ENCODE data around the gene KSR1.
"Not testable (repeated sequence)": the region's sequence is repeated elsewhere in the genome, so short reads cannot be mapped to it uniquely, and the experiment has no call there.

KSR1 gene

DNA sequence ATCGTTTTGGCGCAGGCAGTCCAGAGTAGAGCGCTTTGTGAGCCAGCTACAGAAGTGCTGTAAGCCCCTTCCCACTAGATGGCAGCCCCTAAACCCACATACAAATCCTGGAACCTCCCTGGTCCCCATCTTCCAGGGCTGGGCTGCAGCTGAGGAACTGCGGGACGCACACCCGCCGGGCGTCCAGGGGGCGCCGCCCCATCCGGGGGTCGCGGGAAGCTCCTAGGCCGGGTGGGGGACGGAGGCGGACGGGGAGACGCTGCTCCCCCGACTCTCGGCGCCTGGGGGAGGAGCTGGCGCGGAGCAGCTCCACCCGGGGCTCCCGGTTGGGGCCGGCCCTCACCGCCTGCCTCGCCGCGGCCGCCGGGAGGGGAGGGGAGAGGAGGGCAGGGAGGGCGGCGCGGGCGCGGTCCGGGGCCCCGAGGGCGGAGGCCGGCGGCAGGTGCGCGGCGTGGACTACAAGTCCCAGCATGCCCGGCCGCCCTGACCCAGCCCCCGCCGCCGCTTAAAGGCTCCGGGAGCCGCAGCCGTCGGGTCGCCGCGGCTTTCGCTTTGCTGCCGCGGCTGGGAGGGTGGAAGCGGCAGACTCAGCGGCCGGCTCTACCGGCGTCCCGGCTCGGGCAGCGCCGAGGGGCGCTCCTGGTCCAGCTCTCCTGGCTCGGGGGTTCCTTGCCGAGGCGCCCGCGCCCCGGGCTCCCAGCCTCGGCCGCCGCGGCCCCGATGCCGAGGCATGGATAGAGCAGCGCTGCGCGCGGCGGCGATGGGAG lies at the start of gene KSR1:
TSS of gene KSR1 (plus strand) at position 535 of the 767 bp plus-strand sequence. CDS start at position 731, 196 bp downstream.
- in situ Hi-C loops (cut with HindIII; ENCODE audit: low pct_ligation_motif_present, low pct_unique_long_range_greater_than_20kb, low sequenced_read_pairs): no loop called here
- DNase-seq: peak; percentile 74

- peak; percentile 38 for DNase-seq
- in situ Hi-C loops (cut with HindIII; ENCODE audit: low pct_ligation_motif_present, low pct_unique_long_range_greater_than_20kb, low sequenced_read_pairs): no loop called here
Observed at GRCh38 chr17:27407916-27408864, 48.1 kb upstream of the KSR1 start.

GRCh38 chr17:27408891-27409290 lies 47.4 kb upstream of the KSR1 start:
- in situ Hi-C loops (cut with HindIII; ENCODE audit: low pct_ligation_motif_present, low pct_unique_long_range_greater_than_20kb, low sequenced_read_pairs): no loop called here

GRCh38 chr17:27412158-27412557 lies 44.1 kb upstream of the KSR1 start:
- DNase-seq; in situ Hi-C loops (cut with HindIII; ENCODE audit: low pct_ligation_motif_present, low pct_unique_long_range_greater_than_20kb, low sequenced_read_pairs): not testable (repeated sequence)

More at GRCh38 chr17:27408891-27409290, 47.4 kb upstream of the KSR1 start:
- DNase-seq: no peak

- no peak for DNase-seq
- in situ Hi-C loops (cut with HindIII; ENCODE audit: low pct_ligation_motif_present, low pct_unique_long_range_greater_than_20kb, low sequenced_read_pairs): no loop called here
Observed at GRCh38 chr17:27413315-27413714, 42.9 kb upstream of the KSR1 start.

- no peak for DNase-seq
- in situ Hi-C loops (cut with HindIII; ENCODE audit: low pct_ligation_motif_present, low pct_unique_long_range_greater_than_20kb, low sequenced_read_pairs): no loop called here
Observed at GRCh38 chr17:27413792-27414191, 42.5 kb upstream of the KSR1 start.

- in situ Hi-C loops (cut with HindIII; ENCODE audit: low pct_ligation_motif_present, low pct_unique_long_range_greater_than_20kb, low sequenced_read_pairs): no loop called here
- no peak for DNase-seq
Observed at GRCh38 chr17:27414271-27414670, 42.0 kb upstream of the KSR1 start.

- DNase-seq: no peak
- in situ Hi-C loops (cut with HindIII; ENCODE audit: low pct_ligation_motif_present, low pct_unique_long_range_greater_than_20kb, low sequenced_read_pairs): no loop called here
Observed at GRCh38 chr17:27414694-27415093, 41.6 kb upstream of the KSR1 start.

- in situ Hi-C loops (cut with HindIII; ENCODE audit: low pct_ligation_motif_present, low pct_unique_long_range_greater_than_20kb, low sequenced_read_pairs): no loop called here
- no peak for DNase-seq
Observed at GRCh38 chr17:27415120-27415795, 41.0 kb upstream of the KSR1 start.

DNA sequence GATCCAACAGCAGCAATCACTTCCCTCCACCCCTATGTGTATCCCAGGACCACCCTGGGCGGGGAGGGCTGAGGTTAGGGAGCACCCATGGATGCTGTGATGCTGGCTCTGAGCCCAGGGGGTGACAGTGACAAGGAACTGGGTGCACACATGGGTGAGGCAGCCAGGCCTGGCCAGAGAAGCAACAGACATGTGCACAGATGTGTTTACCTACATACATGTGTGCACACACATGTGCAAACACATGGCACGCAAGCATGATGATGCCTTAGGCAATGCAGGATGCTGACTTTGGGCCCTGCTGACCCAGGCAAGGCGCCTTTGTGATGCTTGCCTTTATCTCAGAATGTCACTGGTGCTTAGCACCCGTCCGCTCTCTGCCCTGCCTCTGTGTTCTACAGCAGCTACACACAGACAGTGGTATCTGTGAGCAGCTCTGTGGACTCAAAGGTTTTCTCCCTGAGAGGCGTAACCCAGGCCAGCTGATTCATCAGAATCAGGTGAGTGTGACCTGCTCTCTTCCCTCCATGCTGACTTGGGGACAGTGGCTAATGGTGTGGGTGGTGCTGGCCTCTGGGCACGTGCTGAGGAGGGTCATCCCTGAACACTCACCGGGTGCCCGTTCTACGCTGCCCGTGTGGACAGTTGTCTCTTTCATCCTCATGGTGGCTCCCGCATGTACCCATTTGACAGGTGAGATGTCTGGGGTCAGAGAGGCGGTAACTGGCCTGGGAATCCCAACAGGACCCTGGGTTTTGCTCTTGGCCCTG lies 38.5 kb upstream of the KSR1 start:
- no peak for DNase-seq
- in situ Hi-C loops (cut with HindIII; ENCODE audit: low pct_ligation_motif_present, low pct_unique_long_range_greater_than_20kb, low sequenced_read_pairs): no loop called here

DNA sequence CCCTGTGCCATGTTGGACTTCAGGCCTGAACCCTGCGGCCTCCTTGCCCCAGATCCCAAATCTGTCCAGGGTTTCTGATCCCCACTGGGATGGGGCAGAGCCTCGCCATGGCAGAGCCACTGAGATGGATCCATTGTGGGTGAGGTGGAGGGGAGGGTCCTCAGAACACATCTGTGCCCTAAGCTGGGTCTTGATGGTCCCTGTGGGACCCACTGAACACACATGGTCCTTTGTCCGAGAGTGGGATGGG lies 38.0 kb upstream of the KSR1 start:
- in situ Hi-C loops (cut with HindIII; ENCODE audit: low pct_ligation_motif_present, low pct_unique_long_range_greater_than_20kb, low sequenced_read_pairs): no loop called here
- DNase-seq: no peak

GRCh38 chr17:27419156-27419555 lies 37.1 kb upstream of the KSR1 start:
- DNase-seq: no peak
- in situ Hi-C loops (cut with HindIII; ENCODE audit: low pct_ligation_motif_present, low pct_unique_long_range_greater_than_20kb, low sequenced_read_pairs): no loop called here

DNA sequence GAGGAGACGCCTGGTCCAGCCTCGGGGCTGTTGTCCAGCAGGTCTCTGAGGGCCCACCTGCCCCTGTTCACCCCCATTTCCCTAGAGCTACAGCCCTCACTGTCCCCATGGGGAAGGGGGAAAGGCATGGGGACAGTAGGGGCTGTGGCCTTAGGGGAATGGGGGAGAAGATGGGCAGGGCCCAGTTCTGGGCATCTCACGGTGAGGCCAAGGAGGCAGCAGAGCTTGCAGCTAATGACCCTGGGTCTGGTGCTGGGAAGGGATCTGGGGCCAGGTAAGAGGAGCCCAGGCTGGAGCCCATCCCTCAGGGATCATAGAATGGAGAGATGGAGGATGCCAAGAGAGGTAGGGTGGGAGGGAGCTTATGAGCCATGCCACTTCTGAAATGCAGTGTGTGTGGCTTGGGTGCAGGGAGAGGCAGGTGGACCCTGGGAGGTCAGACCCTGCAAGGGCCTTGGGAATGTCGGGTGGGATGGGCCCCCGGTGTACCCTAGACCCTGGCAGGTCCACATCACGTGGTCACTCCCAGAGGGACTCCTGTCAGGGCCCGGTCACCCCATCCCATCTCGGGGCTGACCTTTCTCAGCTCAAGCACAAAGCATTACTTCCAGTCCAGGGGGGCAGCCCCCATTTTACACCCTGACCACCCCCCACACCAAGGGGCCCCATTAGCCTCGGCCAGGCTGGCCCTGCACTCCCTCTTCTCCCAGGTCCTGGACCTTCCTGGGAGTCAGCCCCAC lies 35.9 kb upstream of the KSR1 start:
- in situ Hi-C loops (cut with HindIII; ENCODE audit: low pct_ligation_motif_present, low pct_unique_long_range_greater_than_20kb, low sequenced_read_pairs): no loop called here
- DNase-seq: no peak

- DNase-seq: no peak
- in situ Hi-C loops (cut with HindIII; ENCODE audit: low pct_ligation_motif_present, low pct_unique_long_range_greater_than_20kb, low sequenced_read_pairs): no loop called here
Observed at GRCh38 chr17:27421111-27421510, 35.1 kb upstream of the KSR1 start.

DNA sequence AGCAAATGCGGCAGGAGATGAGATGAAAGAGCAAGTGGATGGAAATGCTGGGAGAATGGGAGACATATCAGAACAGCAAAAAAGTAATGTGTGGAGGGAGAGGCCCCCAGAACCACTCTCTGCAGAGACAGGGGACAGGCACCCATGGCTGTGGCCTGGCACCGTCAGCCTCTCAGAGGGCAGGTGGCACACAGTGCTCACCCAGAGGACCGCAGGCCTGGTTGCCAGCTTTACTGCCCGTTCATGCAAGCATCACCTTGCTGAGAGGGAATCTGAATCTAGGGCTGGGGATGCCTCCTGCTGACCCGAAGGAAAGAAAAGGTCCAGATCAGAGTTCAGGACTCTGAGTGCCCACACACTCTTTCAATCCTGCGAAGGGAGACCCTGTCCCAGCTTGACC lies 34.6 kb upstream of the KSR1 start:
- DNase-seq; in situ Hi-C loops (cut with HindIII; ENCODE audit: low pct_ligation_motif_present, low pct_unique_long_range_greater_than_20kb, low sequenced_read_pairs): not testable (repeated sequence)

DNA sequence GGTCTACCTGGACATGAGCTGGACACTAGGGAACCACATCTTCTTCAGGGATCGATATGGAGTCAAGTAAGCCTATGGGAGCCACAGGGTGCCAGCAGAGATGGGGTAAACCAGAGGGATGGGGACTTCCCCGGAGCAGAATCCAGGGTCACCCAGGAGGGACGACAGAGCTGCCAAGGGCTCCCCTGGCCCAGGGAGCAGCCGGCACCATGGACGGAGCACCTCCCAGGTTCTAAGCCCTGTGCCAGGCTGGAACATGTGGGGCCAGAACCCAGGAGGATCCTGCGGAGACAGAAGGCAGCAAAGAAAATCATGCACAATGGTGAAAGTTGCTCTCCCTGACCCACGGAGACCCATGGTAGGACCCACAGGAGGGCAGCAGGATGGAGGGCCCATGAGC lies 33.6 kb upstream of the KSR1 start:
- in situ Hi-C loops (cut with HindIII; ENCODE audit: low pct_ligation_motif_present, low pct_unique_long_range_greater_than_20kb, low sequenced_read_pairs): no loop called here
- DNase-seq: no peak

DNA sequence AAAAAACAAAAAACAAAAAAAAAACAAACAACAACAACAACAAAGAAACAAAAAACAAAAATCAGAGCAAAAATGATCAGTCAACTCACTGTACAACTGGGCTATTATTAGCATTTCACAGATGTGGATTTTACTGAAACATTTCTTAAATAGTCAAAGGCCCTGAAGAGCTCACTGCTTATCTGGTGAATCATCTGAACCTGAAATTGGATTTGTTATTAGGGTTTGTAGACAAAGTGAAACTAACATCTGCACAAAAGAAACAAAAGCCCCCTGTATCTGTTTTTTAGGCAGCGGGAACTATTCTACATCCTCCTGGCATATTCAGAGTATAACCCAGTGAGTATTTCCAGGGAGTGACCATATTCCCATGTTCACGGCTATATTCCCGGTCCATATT lies 32.6 kb upstream of the KSR1 start:
- DNase-seq: no peak
- in situ Hi-C loops (cut with HindIII; ENCODE audit: low pct_ligation_motif_present, low pct_unique_long_range_greater_than_20kb, low sequenced_read_pairs): no loop called here

GRCh38 chr17:27424516-27424915 lies 31.7 kb upstream of the KSR1 start:
- DNase-seq: no peak
- in situ Hi-C loops (cut with HindIII; ENCODE audit: low pct_ligation_motif_present, low pct_unique_long_range_greater_than_20kb, low sequenced_read_pairs): no loop called here

Measured in ACHN (cell line).